Calu3 (cell line): Measurements from ENCODE around the gene LMOD2. TPM values are rescaled to one million over a fixed set of nuclear protein-coding genes. Genes with fewer than 3 reads are reported as not detected.
"Not testable (repeated sequence)": the region's sequence is repeated elsewhere in the genome, so short reads cannot be mapped to it uniquely, and the experiment has no call there.

Experiments
- BruUV-seq: library from RNA; stranded (reverse); fragments of 400-500 nt; replicated peaks from 2 replicates; lab custom pipeline; 2021; lab: Mats Ljungman, UMichigan
- CTCF ChIA-PET: fragments of 300-600 bp; sonication (Branson Sonifier 250); formaldehyde crosslinking; loops from one replicate; lab custom pipeline; 2022; ENCODE audit warnings: antibody characterized with exemption; lab: Charles Lee
- DNase-seq: peaks from one replicate; pipeline ENCODE4 v3.0.0; 2022
- H3K27ac Mint-ChIP-seq: one replicate; pipeline ENCODE4 v1.8.0; 2022; ENCODE audit warnings: mixed read lengths; ENCODE audit not compliant: unreplicated experiment
- H3K27me3 Mint-ChIP-seq: one replicate; pipeline ENCODE4 v1.8.0; 2022; ENCODE audit warnings: mixed read lengths; ENCODE audit not compliant: unreplicated experiment
- H3K36me3 Mint-ChIP-seq: one replicate; pipeline ENCODE4 v1.8.0; 2022; ENCODE audit warnings: mild to moderate bottlenecking, moderate library complexity, mixed read lengths; ENCODE audit not compliant: insufficient read depth, unreplicated experiment
- H3K4me1 Mint-ChIP-seq: one replicate; pipeline ENCODE4 v1.8.0; 2022; ENCODE audit warnings: mild to moderate bottlenecking, low read depth, mixed read lengths; ENCODE audit not compliant: unreplicated experiment
- H3K4me3 Mint-ChIP-seq: one replicate; pipeline ENCODE4 v1.8.0; 2022; ENCODE audit warnings: mild to moderate bottlenecking, low read depth, moderate library complexity, mixed read lengths; ENCODE audit not compliant: unreplicated experiment
- H3K9me3 Mint-ChIP-seq: one replicate; pipeline ENCODE4 v1.8.0; 2022; ENCODE audit warnings: low read depth, mixed read lengths; ENCODE audit not compliant: unreplicated experiment
- CTCF ChIP-seq: fragments of 200-600 bp; IDR thresholded peaks from one replicate; pipeline ENCODE4 v1.8.0; 2022; ENCODE audit warnings: antibody characterized with exemption; ENCODE audit not compliant: unreplicated experiment
- intact Hi-C: fragments of 100-400 bp; cut with micrococcal nuclease; formaldehyde crosslinking; loops from one replicate; pipeline ENCODE4 v1.10.0; 2022; ENCODE audit not compliant: unreplicated experiment
- total RNA-seq: library from RNA; stranded (reverse); gene quantifications from 2 replicates; pipeline ENCODE4 v1.2.3, GENCODE V29; 2022

The LMOD2 gene
- total RNA-seq, 1 experiment from 2014 or later = not detected

GRCh38 chr7:123628829-123629228 lies 26.8 kb upstream of the LMOD2 start:
- Mint-ChIP-seq H3K9me3 (no peaks in the 10 kb centered on the region), H3K27ac (no peak overlapping the region), H3K4me3 (no peak overlapping the region), H3K4me1 (no peaks in the 10 kb centered on the region), H3K36me3 (no peaks in the 10 kb centered on the region), H3K27me3 (no peaks in the 10 kb centered on the region)
- BruUV-seq = no TSS peak
- CTCF ChIA-PET = no interaction called here
- intact Hi-C loops = no loop called here
- no peak for TF ChIP-seq CTCF
- no peak for DNase-seq

GRCh38 chr7:123629281-123629680 lies 26.4 kb upstream of the LMOD2 start:
- intact Hi-C loops = no loop called here
- DNase-seq = no peak
- no peak for TF ChIP-seq CTCF
- BruUV-seq = no TSS peak
- no peak overlapping the region for H3K27ac Mint-ChIP-seq
- no peaks in the 10 kb centered on the region for H3K36me3 Mint-ChIP-seq
- no peaks in the 10 kb centered on the region for H3K4me1 Mint-ChIP-seq
- H3K27me3 Mint-ChIP-seq = no peaks in the 10 kb centered on the region
- CTCF ChIA-PET = no interaction called here
- H3K9me3 Mint-ChIP-seq = no peaks in the 10 kb centered on the region
- H3K4me3 Mint-ChIP-seq = no peak overlapping the region

- H3K4me3 Mint-ChIP-seq = no peak overlapping the region
- no peaks in the 10 kb centered on the region for H3K27me3 Mint-ChIP-seq
- H3K27ac Mint-ChIP-seq = no peak overlapping the region
- no peak for TF ChIP-seq CTCF
- no TSS peak for BruUV-seq
- intact Hi-C loops = no loop called here
- no peak for DNase-seq
- CTCF ChIA-PET = no interaction called here
- H3K9me3 Mint-ChIP-seq = no peaks in the 10 kb centered on the region
- H3K36me3 Mint-ChIP-seq = no peaks in the 10 kb centered on the region
- peaks cover 8% of the 10 kb centered on the region for H3K4me1 Mint-ChIP-seq
Measured at GRCh38 chr7:123632808-123633207, 22.9 kb upstream of the LMOD2 start.

GRCh38 chr7:123633553-123633952 lies 22.1 kb upstream of the LMOD2 start:
- no peak for DNase-seq
- H3K36me3 Mint-ChIP-seq = no peaks in the 10 kb centered on the region
- H3K27me3 Mint-ChIP-seq = no peaks in the 10 kb centered on the region
- H3K4me1 Mint-ChIP-seq = peaks cover 8% of the 10 kb centered on the region
- no peak overlapping the region for H3K27ac Mint-ChIP-seq
- CTCF ChIA-PET = no interaction called here
- no peak overlapping the region for H3K4me3 Mint-ChIP-seq
- BruUV-seq = no TSS peak
- no peak for TF ChIP-seq CTCF
- no peaks in the 10 kb centered on the region for H3K9me3 Mint-ChIP-seq
- intact Hi-C loops = no loop called here

GRCh38 chr7:123634011-123634573 lies 21.6 kb upstream of the LMOD2 start:
- H3K4me3 Mint-ChIP-seq, H3K9me3 Mint-ChIP-seq, H3K27me3 Mint-ChIP-seq, H3K36me3 Mint-ChIP-seq, H3K4me1 Mint-ChIP-seq, BruUV-seq, DNase-seq, CTCF ChIA-PET, H3K27ac Mint-ChIP-seq: not testable (repeated sequence)
- intact Hi-C loops = loop anchor here (2.0 kb wide), 1 partner anchor 231 kb away; no protein-coding TSS in a partner anchor
